Measurements from ENCODE around the gene ARL2.
A peak's percentile ranks its signal among the peaks of the same experiment; 100 is the strongest.
"Not testable (repeated sequence)": the region's sequence is repeated elsewhere in the genome, so short reads cannot be mapped to it uniquely, and the experiment has no call there.

ARL2 gene

GRCh38 chr11:64996710-64997380, 17.1 kb upstream of the ARL2 start, which contains the start of gene BATF2:
BATF2 (minus strand) TSS chr11:64996971; CDS start chr11:64996914, 57 bp downstream.
- H3K4me3 Mint-ChIP-seq, result peak within 1 kb of the TSS; percentile 88
- intact Hi-C loops (cut with micrococcal nuclease), result loop anchor here (5.0 kb wide), 1 partner anchor 150 kb away; no protein-coding TSS in a partner anchor
- H3K9me3 Mint-ChIP-seq, result no peaks in the 10 kb centered on the region
- peak within 1 kb of the TSS; percentile 85 for H3K27ac Mint-ChIP-seq
- H3K36me3 Mint-ChIP-seq (ENCODE audit: low read depth), result peaks cover 24% of the 10 kb centered on the region
- H3K4me1 Mint-ChIP-seq (ENCODE audit: low read depth), result peaks cover 31% of the 10 kb centered on the region
- H3K27me3 Mint-ChIP-seq, result peaks cover 5% of the 10 kb centered on the region

- H3K4me3 Mint-ChIP-seq, result no peak overlapping the region
- peaks cover 11% of the 10 kb centered on the region for H3K36me3 Mint-ChIP-seq (ENCODE audit: low read depth)
- H3K27me3 Mint-ChIP-seq, result peaks cover 3% of the 10 kb centered on the region
- H3K9me3 Mint-ChIP-seq, result no peaks in the 10 kb centered on the region
- peak overlapping the region; percentile 68 for H3K27ac Mint-ChIP-seq
- intact Hi-C loops (cut with micrococcal nuclease), result loop anchor here (5.0 kb wide), 1 partner anchor 151 kb away; no protein-coding TSS in a partner anchor
- peaks cover 28% of the 10 kb centered on the region for H3K4me1 Mint-ChIP-seq (ENCODE audit: low read depth)
Measured at GRCh38 chr11:64998141-64998540, 15.8 kb upstream of the ARL2 start.

- H3K4me3 Mint-ChIP-seq, result no peak overlapping the region
- peaks cover 4% of the 10 kb centered on the region for H3K27me3 Mint-ChIP-seq
- no peaks in the 10 kb centered on the region for H3K9me3 Mint-ChIP-seq
- H3K4me1 Mint-ChIP-seq (ENCODE audit: low read depth), result peaks cover 24% of the 10 kb centered on the region
- H3K36me3 Mint-ChIP-seq (ENCODE audit: low read depth), result peaks cover 5% of the 10 kb centered on the region
- peak overlapping the region; percentile 68 for H3K27ac Mint-ChIP-seq
- intact Hi-C loops (cut with micrococcal nuclease), result loop anchor here (5.0 kb wide), 1 partner anchor 152 kb away; no protein-coding TSS in a partner anchor
Measured at GRCh38 chr11:64998690-64999431, 15.1 kb upstream of the ARL2 start.

- Mint-ChIP-seq H3K4me3 (no peak overlapping the region), H3K36me3 (ENCODE audit: low read depth) (no peaks in the 10 kb centered on the region), H3K4me1 (ENCODE audit: low read depth) (peaks cover 24% of the 10 kb centered on the region), H3K9me3 (no peaks in the 10 kb centered on the region), H3K27me3 (peaks cover 3% of the 10 kb centered on the region), H3K27ac (no peak overlapping the region)
- intact Hi-C loops (cut with micrococcal nuclease), result loop anchor here (5.0 kb wide), 1 partner anchor 152 kb away; no protein-coding TSS in a partner anchor
Measured at GRCh38 chr11:64999478-64999877, 14.5 kb upstream of the ARL2 start.

- Mint-ChIP-seq H3K4me3 (no peak overlapping the region), H3K36me3 (ENCODE audit: low read depth) (no peaks in the 10 kb centered on the region), H3K9me3 (no peaks in the 10 kb centered on the region), H3K27me3 (peaks cover 8% of the 10 kb centered on the region), H3K4me1 (ENCODE audit: low read depth) (peaks cover 9% of the 10 kb centered on the region), H3K27ac (no peak overlapping the region)
- intact Hi-C loops (cut with micrococcal nuclease), result no loop called here
Measured at GRCh38 chr11:65002706-65003105, 11.3 kb upstream of the ARL2 start.

- H3K9me3 Mint-ChIP-seq, result no peaks in the 10 kb centered on the region
- peaks cover 7% of the 10 kb centered on the region for H3K4me1 Mint-ChIP-seq (ENCODE audit: low read depth)
- intact Hi-C loops (cut with micrococcal nuclease), result no loop called here
- peaks cover 8% of the 10 kb centered on the region for H3K27me3 Mint-ChIP-seq
- H3K4me3 Mint-ChIP-seq, result no peak overlapping the region
- H3K36me3 Mint-ChIP-seq (ENCODE audit: low read depth), result no peaks in the 10 kb centered on the region
- H3K27ac Mint-ChIP-seq, result no peak overlapping the region
Measured at GRCh38 chr11:65003282-65003681, 10.7 kb upstream of the ARL2 start.

GRCh38 chr11:65003968-65004367, 10.0 kb upstream of the ARL2 start:
- H3K4me3 Mint-ChIP-seq; intact Hi-C loops (cut with micrococcal nuclease); H3K4me1 Mint-ChIP-seq (ENCODE audit: low read depth); H3K9me3 Mint-ChIP-seq; H3K36me3 Mint-ChIP-seq (ENCODE audit: low read depth); H3K27me3 Mint-ChIP-seq; H3K27ac Mint-ChIP-seq: not testable (repeated sequence)

GRCh38 chr11:65008016-65008415, 5.9 kb upstream of the ARL2 start:
- H3K9me3 Mint-ChIP-seq, result no peaks in the 10 kb centered on the region
- peaks cover 5% of the 10 kb centered on the region for H3K4me1 Mint-ChIP-seq (ENCODE audit: low read depth)
- no peaks in the 10 kb centered on the region for H3K36me3 Mint-ChIP-seq (ENCODE audit: low read depth)
- no peak overlapping the region for H3K4me3 Mint-ChIP-seq
- intact Hi-C loops (cut with micrococcal nuclease), result no loop called here
- no peak overlapping the region for H3K27ac Mint-ChIP-seq
- peaks cover 8% of the 10 kb centered on the region for H3K27me3 Mint-ChIP-seq

GRCh38 chr11:65008873-65009272, 5.1 kb upstream of the ARL2 start:
- Mint-ChIP-seq H3K4me3 (no peak overlapping the region), H3K9me3 (no peaks in the 10 kb centered on the region), H3K27ac (no peak overlapping the region), H3K4me1 (ENCODE audit: low read depth) (peaks cover 9% of the 10 kb centered on the region), H3K27me3 (peaks cover 5% of the 10 kb centered on the region), H3K36me3 (ENCODE audit: low read depth) (no peaks in the 10 kb centered on the region)
- intact Hi-C loops (cut with micrococcal nuclease), result no loop called here

GRCh38 chr11:65013130-65013887, 651 bp upstream of the ARL2 start:
- Mint-ChIP-seq H3K4me1 (ENCODE audit: low read depth) (peaks cover 31% of the 10 kb centered on the region), H3K27me3 (no peaks in the 10 kb centered on the region), H3K9me3 (no peaks in the 10 kb centered on the region), H3K4me3 (peak overlapping the region; percentile 89), H3K27ac (peak overlapping the region; percentile 97), H3K36me3 (ENCODE audit: low read depth) (peaks cover 27% of the 10 kb centered on the region)
- intact Hi-C loops (cut with micrococcal nuclease), result loop anchor here (5.0 kb wide), 3 partner anchors 69 to 166 kb away; partner anchors contain the start of genes CDCA5, VPS51 and ZFPL1

- no peaks in the 10 kb centered on the region for H3K27me3 Mint-ChIP-seq
- H3K9me3 Mint-ChIP-seq, result no peaks in the 10 kb centered on the region
- peaks cover 42% of the 10 kb centered on the region for H3K36me3 Mint-ChIP-seq (ENCODE audit: low read depth)
- intact Hi-C loops (cut with micrococcal nuclease), result loop anchor here (1.0 to 5.0 kb wide), 5 partner anchors 13 to 167 kb away; partner anchors contain the start of genes CDCA5, SNX15, VPS51 and ZFPL1
- H3K4me1 Mint-ChIP-seq (ENCODE audit: low read depth), result peaks cover 34% of the 10 kb centered on the region
- H3K27ac Mint-ChIP-seq, result peak overlapping the region; percentile 97
- peak overlapping the region; percentile 89 for H3K4me3 Mint-ChIP-seq
Measured at GRCh38 chr11:65014726-65015227, 817 bp downstream of the ARL2 start.

GRCh38 chr11:65016705-65017104, 2.7 kb downstream of the ARL2 start:
- Mint-ChIP-seq H3K27ac (no peak overlapping the region), H3K27me3 (no peaks in the 10 kb centered on the region), H3K4me3 (no peak overlapping the region), H3K36me3 (ENCODE audit: low read depth) (peaks cover 57% of the 10 kb centered on the region), H3K4me1 (ENCODE audit: low read depth) (peaks cover 40% of the 10 kb centered on the region), H3K9me3 (no peaks in the 10 kb centered on the region)
- intact Hi-C loops (cut with micrococcal nuclease), result no loop called here

- no peak overlapping the region for H3K27ac Mint-ChIP-seq
- H3K36me3 Mint-ChIP-seq (ENCODE audit: low read depth), result peaks cover 69% of the 10 kb centered on the region
Measured at GRCh38 chr11:65017937-65018336, 4.0 kb downstream of the ARL2 start.

More at GRCh38 chr11:65017937-65018336, 4.0 kb downstream of the ARL2 start:
- intact Hi-C loops (cut with micrococcal nuclease), result no loop called here
- H3K9me3 Mint-ChIP-seq, result no peaks in the 10 kb centered on the region
- H3K4me1 Mint-ChIP-seq (ENCODE audit: low read depth), result peaks cover 36% of the 10 kb centered on the region
- no peak overlapping the region for H3K4me3 Mint-ChIP-seq
- H3K27me3 Mint-ChIP-seq, result no peaks in the 10 kb centered on the region

All from dendritic cell treated with granulocyte-macrophage colony-stimulating factor and Interleukin-4, amounts not matched to agents 40 ng/mL and 50 ng/mL, for 4 days (primary cell).